IPS-18a (cell line): Measurements from ENCODE around the gene CYREN.

ENCODE experiments used
- H3K27ac ChIP-seq: one replicate; pipeline ENCODE4 v1.5.1; 2013; ENCODE audit warnings: low read length
- H3K27me3 ChIP-seq: one replicate; pipeline ENCODE4 v1.6.1; 2013; ENCODE audit warnings: mild to moderate bottlenecking, low read length; ENCODE audit not compliant: control insufficient read depth, insufficient read depth
- H3K36me3 ChIP-seq: one replicate; pipeline ENCODE4 v1.6.1; 2013; ENCODE audit warnings: low read depth, low read length; ENCODE audit not compliant: control insufficient read depth
- H3K4me1 ChIP-seq: one replicate; pipeline ENCODE4 v1.6.1; 2013; ENCODE audit warnings: low read depth, low read length; ENCODE audit not compliant: control insufficient read depth
- H3K4me3 ChIP-seq: one replicate; pipeline ENCODE4 v1.5.1; 2013; ENCODE audit warnings: low read length
- H3K9ac ChIP-seq: one replicate; pipeline ENCODE4 v1.6.1; 2013; ENCODE audit warnings: mild to moderate bottlenecking, low read length, moderate library complexity
- H3K9me3 ChIP-seq: one replicate; pipeline ENCODE4 v1.6.1; 2013; ENCODE audit warnings: low read depth, low read length; ENCODE audit not compliant: control insufficient read depth

CYREN gene

GRCh38 chr7:135207406-135208101, 37.0 kb upstream of the CYREN start:
- Histone ChIP-seq H3K4me1 (no peaks in the 10 kb centered on the region), H3K27ac (no peak overlapping the region), H3K9ac (no peak overlapping the region), H3K27me3 (peaks cover 9% of the 10 kb centered on the region), H3K36me3 (no peaks in the 10 kb centered on the region), H3K4me3 (no peak overlapping the region), H3K9me3 (no peaks in the 10 kb centered on the region)

- Histone ChIP-seq H3K9ac (no peak overlapping the region), H3K36me3 (no peaks in the 10 kb centered on the region), H3K4me1 (no peaks in the 10 kb centered on the region), H3K27ac (no peak overlapping the region), H3K4me3 (no peak overlapping the region), H3K27me3 (peaks cover 9% of the 10 kb centered on the region), H3K9me3 (no peaks in the 10 kb centered on the region)
Measured at GRCh38 chr7:135206941-135207391, 36.5 kb upstream of the CYREN start.

- H3K4me1 ChIP-seq = no peaks in the 10 kb centered on the region
Measured at GRCh38 chr7:135205850-135206249, 35.3 kb upstream of the CYREN start.

GRCh38 chr7:135204876-135205275, 34.4 kb upstream of the CYREN start:
- no peaks in the 10 kb centered on the region for H3K27me3 ChIP-seq
- no peaks in the 10 kb centered on the region for H3K4me1 ChIP-seq
- no peak overlapping the region for H3K4me3 ChIP-seq
- H3K27ac ChIP-seq = no peak overlapping the region
- no peaks in the 10 kb centered on the region for H3K9me3 ChIP-seq
- H3K9ac ChIP-seq = no peak overlapping the region
- H3K36me3 ChIP-seq = no peaks in the 10 kb centered on the region

More at GRCh38 chr7:135205850-135206249, 35.3 kb upstream of the CYREN start:
- Histone ChIP-seq H3K9ac (no peak overlapping the region), H3K27ac (no peak overlapping the region), H3K4me3 (no peak overlapping the region), H3K36me3 (no peaks in the 10 kb centered on the region), H3K9me3 (no peaks in the 10 kb centered on the region), H3K27me3 (peaks cover 8% of the 10 kb centered on the region)

GRCh38 chr7:135204341-135204749, 33.8 kb upstream of the CYREN start:
- Histone ChIP-seq H3K4me3 (no peak overlapping the region), H3K9ac (no peak overlapping the region), H3K27ac (no peak overlapping the region), H3K27me3 (no peaks in the 10 kb centered on the region), H3K9me3 (no peaks in the 10 kb centered on the region), H3K36me3 (peaks cover 2% of the 10 kb centered on the region), H3K4me1 (peaks cover 3% of the 10 kb centered on the region)

GRCh38 chr7:135201350-135201749, 30.8 kb upstream of the CYREN start:
- H3K9ac ChIP-seq = no peak overlapping the region
- no peak overlapping the region for H3K27ac ChIP-seq
- H3K4me1 ChIP-seq = peaks cover 3% of the 10 kb centered on the region
- H3K4me3 ChIP-seq = no peak overlapping the region
- peaks cover 3% of the 10 kb centered on the region for H3K36me3 ChIP-seq
- H3K9me3 ChIP-seq = no peaks in the 10 kb centered on the region
- H3K27me3 ChIP-seq = no peaks in the 10 kb centered on the region

GRCh38 chr7:135200821-135201331, 30.4 kb upstream of the CYREN start:
- no peaks in the 10 kb centered on the region for H3K27me3 ChIP-seq
- H3K4me3 ChIP-seq = no peak overlapping the region
- H3K27ac ChIP-seq = no peak overlapping the region
- peaks cover 3% of the 10 kb centered on the region for H3K36me3 ChIP-seq
- H3K9ac ChIP-seq = no peak overlapping the region
- no peaks in the 10 kb centered on the region for H3K9me3 ChIP-seq
- H3K4me1 ChIP-seq = peaks cover 3% of the 10 kb centered on the region

GRCh38 chr7:135199439-135199838, 28.9 kb upstream of the CYREN start:
- H3K27me3 ChIP-seq = no peaks in the 10 kb centered on the region
- H3K27ac ChIP-seq = no peak overlapping the region
- H3K9ac ChIP-seq = no peak overlapping the region
- H3K4me3 ChIP-seq = no peak overlapping the region
- H3K9me3 ChIP-seq = no peaks in the 10 kb centered on the region
- H3K36me3 ChIP-seq = peaks cover 3% of the 10 kb centered on the region
- peaks cover 3% of the 10 kb centered on the region for H3K4me1 ChIP-seq

- no peaks in the 10 kb centered on the region for H3K27me3 ChIP-seq
- no peak overlapping the region for H3K4me3 ChIP-seq
- peaks cover 3% of the 10 kb centered on the region for H3K4me1 ChIP-seq
- no peak overlapping the region for H3K27ac ChIP-seq
- H3K36me3 ChIP-seq = peaks cover 3% of the 10 kb centered on the region
- H3K9me3 ChIP-seq = no peaks in the 10 kb centered on the region
- no peak overlapping the region for H3K9ac ChIP-seq
Measured at GRCh38 chr7:135197906-135198655, 27.6 kb upstream of the CYREN start.

GRCh38 chr7:135197343-135197742, 26.8 kb upstream of the CYREN start:
- Histone ChIP-seq H3K27me3 (no peaks in the 10 kb centered on the region), H3K9me3 (no peaks in the 10 kb centered on the region), H3K36me3 (peaks cover 7% of the 10 kb centered on the region), H3K27ac (no peak overlapping the region), H3K4me3 (no peak overlapping the region), H3K9ac (no peak overlapping the region), H3K4me1 (peaks cover 3% of the 10 kb centered on the region)

GRCh38 chr7:135195968-135196629, 25.6 kb upstream of the CYREN start:
- no peaks in the 10 kb centered on the region for H3K9me3 ChIP-seq
- H3K36me3 ChIP-seq = peaks cover 7% of the 10 kb centered on the region
- H3K4me1 ChIP-seq = peaks cover 3% of the 10 kb centered on the region
- no peak overlapping the region for H3K27ac ChIP-seq
- H3K27me3 ChIP-seq = no peaks in the 10 kb centered on the region
- H3K4me3 ChIP-seq = no peak overlapping the region
- H3K9ac ChIP-seq = no peak overlapping the region
